ENCODE results near the gene PLOD1. TPM values are rescaled to one million over a fixed set of nuclear protein-coding genes. Genes with fewer than 3 reads are reported as not detected.
"Not testable (repeated sequence)": the region's sequence is repeated elsewhere in the genome, so short reads cannot be mapped to it uniquely, and the experiment has no call there.

PLOD1 gene
- total RNA-seq = 10 to 100 TPM; 70.0 to 91.2 TPM
- long read RNA-seq, donor 1, transcript PLOD1-201 (19 exons, 2,940 nt) = major isoform, 23 of 42 reads
- long read RNA-seq, donor 1, partial matches to known transcripts = 16 of 42 reads
- long read RNA-seq, donor 1, other reads (novel, unspliced or antisense) = 3 of 42 reads
- long read RNA-seq, donor 2, transcript PLOD1-201 (19 exons, 2,940 nt) = major isoform, 82 of 136 reads
- long read RNA-seq, donor 2, partial matches to known transcripts = 45 of 136 reads
- long read RNA-seq, donor 2, other reads (novel, unspliced or antisense) = 5 of 136 reads

DNA sequence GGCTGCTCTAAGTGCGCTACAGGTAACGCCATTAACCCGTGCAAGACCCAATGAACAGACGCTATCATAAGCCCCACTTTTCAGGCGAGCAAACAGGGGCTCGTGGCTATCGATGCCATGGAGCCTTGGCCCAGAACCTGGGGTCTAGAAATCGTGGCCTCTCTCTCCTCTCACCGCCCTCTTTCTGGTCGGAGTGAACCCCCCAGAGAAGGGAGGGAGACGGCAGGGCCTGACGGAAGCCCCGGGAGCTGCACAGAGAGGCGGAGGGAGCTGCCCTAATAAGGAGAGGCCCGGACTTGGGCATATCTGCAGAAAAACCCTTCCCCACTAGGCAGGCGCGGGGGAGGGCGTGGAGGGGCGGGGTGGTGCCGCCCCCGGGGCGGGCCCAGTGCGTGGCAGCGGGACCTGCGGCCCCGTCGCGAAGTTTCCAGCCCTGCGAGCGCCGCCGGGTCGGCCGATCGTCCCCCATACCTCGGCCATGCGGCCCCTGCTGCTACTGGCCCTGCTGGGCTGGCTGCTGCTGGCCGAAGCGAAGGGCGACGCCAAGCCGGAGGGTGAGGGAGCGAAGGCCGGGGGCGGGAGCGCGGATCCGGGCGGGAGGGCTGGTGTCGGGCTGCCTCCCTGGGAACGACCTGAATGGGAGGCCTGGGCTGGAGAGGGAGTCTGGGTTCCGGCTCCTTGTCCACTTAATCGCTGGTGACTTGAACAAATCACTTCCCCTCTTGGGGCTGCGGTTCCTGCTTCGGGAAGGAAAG lies at the start of gene PLOD1:
TSS of gene PLOD1 (plus strand) at position 416 of the 755 bp plus-strand sequence. CDS start at position 479, 63 bp downstream.
- intact Hi-C loops (cut with DNase I) = no loop called here
- DNase-seq (ENCODE audit: low spot score) = peak; percentile 96

DNA sequence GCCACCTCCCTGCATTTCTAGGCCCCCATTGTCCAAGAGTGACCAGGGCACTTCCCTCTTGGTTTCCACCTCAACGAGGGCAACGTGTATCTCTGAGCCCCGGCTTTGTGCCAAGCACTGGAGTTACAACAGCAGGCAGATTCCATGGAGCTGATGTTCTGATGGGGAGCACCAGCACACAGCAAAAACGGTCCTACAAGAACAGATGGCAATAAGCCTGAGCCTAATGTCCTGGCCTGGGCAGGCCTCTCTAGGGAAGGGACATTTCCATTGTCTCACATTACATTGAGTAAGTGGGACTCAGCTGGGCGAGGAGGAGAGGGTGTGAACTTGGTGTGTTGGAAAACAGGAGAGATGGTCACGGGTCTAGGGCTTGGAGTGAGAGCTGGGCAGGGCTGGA lies 48.6 kb upstream of the PLOD1 start:
- DNase-seq (ENCODE audit: low spot score) = no peak
- intact Hi-C loops (cut with DNase I) = no loop called here

DNA sequence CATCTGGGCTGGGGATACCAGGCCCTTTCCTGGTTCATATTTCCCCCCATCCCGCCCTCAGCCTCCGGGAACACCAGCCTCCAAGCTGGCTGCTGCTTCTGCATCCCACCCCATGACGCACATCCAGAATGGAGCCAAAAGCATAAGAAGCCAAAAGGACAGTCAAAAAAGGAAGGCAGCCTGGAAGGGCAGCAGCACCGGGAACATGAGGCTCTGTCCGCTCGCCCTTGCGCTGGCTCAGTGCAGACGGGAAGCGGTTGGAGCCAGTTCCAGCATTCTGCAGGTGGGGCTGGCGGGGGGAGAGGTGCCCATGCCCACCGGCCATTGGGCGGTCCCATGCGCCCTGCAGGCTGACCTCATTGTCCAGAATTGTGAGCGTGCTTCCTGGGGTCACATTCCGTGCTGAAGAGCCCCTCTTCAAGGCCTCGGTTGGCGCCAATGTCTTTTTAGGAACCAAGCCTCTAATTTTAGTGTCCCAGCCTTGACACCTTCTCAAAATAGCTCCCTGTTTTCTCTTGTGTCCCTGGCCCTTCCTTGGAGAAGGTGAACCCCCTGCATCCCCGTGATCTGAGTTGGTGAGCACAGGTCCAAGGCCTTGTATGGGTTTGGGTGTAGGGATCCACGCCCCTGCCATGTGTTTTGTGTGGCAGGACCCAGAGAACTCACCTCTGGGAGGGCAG lies 47.4 kb upstream of the PLOD1 start:
- DNase-seq (ENCODE audit: low spot score) = peak; percentile 86
- intact Hi-C loops (cut with DNase I) = no loop called here

DNA sequence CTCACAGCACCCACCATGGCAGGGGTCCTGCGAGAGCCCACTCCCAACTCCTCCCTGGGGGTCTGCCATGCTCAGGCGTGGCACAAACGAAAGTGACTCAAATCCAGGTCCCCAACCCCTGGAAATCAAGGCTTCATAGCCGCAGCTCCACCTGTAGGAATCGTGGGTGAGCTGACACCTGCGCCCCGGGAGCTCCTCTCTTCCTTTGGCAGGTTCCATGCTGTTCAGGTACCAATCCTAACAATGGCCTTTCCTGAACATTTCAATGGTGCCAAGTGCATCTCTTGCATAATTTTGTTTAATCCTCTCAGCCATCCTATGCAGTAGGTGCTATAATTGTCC lies 46.9 kb upstream of the PLOD1 start:
- intact Hi-C loops (cut with DNase I) = no loop called here
- no peak for DNase-seq (ENCODE audit: low spot score)

DNA sequence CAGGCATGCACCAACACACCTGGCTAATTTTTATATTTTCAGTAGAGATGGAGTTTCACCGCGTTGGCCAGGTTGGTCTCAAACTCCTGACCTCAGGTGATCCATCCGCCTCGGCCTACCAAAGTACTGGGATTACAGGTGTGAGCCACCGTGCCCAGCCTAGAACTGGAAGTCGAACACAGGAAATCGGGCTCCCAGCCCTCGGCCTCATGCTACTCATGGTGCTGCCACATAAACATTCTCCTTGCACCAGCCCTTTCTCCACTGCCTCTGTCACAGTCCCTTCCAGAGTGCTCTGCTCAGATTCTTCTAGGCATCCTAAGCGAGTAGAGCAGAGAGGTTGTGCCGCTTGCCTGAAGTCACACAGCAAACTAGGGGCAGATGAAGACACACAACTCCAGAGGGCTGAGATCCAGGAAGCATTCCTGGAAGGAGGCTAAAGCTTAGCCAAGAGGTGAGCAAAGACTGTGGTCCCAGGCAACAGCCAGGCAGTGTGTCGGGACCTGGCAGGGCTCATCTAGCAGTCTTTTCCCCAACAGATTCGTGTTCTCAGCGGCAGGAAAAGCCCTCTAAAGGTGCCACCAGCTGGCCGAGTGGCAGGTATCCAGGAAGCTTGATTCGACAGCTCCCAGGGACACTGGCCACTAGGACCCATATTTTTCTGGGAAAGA lies 46.2 kb upstream of the PLOD1 start:
- DNase-seq (ENCODE audit: low spot score) = no peak
- intact Hi-C loops (cut with DNase I) = no loop called here

DNA sequence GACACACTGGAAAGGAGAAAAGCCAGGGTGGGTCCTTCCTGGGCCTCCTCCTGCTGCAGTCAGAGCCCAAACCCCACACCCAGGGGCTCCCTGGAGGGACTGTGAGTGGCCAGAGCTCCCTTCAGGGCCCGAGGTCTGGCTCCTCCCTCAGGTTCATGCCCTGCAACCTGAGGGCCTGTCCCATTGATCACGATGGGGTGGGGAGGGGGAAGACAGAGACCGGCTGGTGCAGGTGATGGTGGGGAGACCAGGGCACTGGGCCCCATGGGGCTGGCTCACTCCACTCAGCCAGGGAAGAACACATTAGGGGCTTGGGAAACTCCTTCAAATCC lies 45.7 kb upstream of the PLOD1 start:
- intact Hi-C loops (cut with DNase I) = no loop called here
- DNase-seq (ENCODE audit: low spot score) = no peak

DNA sequence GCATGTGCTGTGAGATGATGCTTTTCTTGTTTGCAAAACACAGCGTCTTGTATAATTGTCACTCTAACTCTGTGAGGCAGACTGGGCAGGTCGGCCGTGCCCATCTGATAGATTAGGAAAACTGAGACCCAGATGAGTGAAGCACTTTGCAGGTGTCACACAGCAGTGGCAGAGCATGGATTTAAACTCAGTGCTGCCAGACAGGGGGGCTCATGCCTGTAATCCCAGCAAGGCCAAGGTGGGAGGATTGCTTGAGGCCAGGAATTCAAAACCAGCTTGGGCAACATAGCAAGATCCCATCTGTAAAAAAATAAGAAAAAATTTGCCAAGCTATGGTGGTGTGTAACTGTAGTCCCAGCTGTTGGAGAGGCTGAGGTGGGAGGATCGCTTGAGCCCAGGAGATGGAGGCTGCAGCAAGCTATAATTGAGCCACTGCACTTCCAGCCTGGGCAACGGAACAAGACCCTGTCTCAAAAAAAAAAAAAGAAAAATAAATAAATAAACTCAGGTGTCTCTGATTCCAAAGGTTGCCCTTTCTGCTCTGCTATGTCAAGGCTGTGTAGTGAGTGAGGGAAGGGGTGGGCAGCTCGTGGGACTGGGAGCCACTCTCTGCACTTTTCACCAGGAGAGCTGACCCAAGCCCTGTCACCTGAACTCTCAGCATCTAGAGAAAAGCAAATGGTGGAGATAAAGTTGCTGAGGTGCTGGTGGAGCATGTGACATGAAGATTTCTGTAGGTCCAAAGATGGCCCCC lies 42.9 kb upstream of the PLOD1 start:
- DNase-seq (ENCODE audit: low spot score) = no peak

DNA sequence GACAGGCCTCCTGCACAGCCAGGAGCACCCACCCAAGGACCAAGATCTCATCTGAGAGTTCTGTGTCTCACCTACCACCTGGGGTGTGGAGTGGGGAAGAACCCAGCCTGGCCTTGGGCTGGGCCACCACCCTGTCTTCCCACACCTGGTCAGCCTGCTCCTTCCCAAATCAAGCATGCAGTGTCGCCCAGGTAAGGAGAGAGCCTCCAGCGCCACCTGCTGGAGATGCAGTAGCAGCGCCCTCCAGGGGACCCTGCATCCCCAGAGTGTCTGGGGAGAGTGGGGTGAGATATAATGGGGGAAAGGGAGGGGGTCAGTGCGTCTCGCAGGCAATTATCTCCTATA lies 40.6 kb upstream of the PLOD1 start:
- intact Hi-C loops (cut with DNase I) = loop anchor here (5.0 to 10.0 kb wide), 2 partner anchors 49 to 57 kb away; partner anchors contain the start of gene NPPA (in 1 of the 2)
- no peak for DNase-seq (ENCODE audit: low spot score)

More for the DNA sequence above, 42.9 kb upstream of the PLOD1 start:
- intact Hi-C loops (cut with DNase I) = loop anchor here (5.0 to 10.0 kb wide), 2 partner anchors 47 to 54 kb away; partner anchors contain the start of gene NPPA (in 1 of the 2)

DNA sequence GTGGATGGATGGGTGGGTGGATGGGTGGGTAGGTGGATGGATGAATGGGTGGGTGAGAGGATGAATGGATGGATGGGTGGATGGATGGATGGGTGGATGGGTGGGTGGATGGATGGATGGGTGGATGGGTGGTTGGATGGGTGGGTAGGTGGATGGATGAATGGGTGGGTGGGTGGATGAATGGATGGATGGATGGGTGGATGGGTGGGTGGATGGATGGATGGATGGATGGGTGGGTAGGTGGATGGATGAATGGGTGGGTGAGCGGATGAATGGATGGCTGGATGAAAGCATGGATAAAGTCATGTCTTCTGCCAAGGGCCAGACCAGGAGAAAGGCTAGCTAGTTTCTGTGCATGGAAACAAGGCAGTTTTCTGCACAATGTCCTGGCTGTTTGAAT lies 40.0 kb upstream of the PLOD1 start:
- not testable (repeated sequence) for DNase-seq (ENCODE audit: low spot score)
- intact Hi-C loops (cut with DNase I) = loop anchor here (5.0 to 10.0 kb wide), 2 partner anchors 50 to 57 kb away; partner anchors contain the start of gene NPPA (in 1 of the 2)

DNA sequence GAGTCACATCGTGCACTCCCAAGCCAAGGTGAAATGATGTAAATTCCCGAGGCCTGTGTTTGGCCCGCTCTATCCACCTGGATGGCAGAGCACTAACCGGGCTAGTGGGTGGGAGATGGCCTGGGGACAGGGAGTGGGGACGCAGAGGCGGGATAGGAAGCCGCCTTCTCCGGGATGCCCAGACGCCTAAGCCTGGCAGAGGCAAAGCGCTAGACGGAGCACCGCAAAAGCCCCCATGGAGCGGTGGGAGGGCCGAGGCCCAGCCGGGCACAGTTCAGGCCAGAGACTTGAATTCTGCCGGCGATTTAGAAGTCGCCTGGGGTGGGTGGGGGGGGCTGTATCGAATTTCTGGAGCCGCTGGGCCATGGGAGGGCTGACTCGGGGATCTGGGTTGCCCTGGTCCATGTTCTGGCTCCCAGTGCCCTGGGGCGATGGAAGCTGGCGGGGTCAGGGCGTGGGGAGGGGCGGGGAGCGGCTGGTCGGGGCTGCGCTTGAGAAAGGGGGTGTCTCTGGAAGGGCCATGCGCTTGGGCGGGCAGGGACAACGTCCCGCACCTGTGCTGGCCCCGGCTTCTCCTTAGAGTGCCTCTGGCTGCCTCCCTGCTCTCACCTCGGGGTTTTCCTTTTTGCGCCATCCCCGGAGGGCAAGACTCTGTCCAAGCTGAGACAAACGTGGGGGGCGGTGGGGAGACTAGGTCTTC lies 36.3 kb upstream of the PLOD1 start:
- intact Hi-C loops (cut with DNase I) = loop anchor here in 1 of 2 donors (10.0 kb wide), 1 partner anchor 53 kb away; the partner anchor contains the start of gene NPPA
- no peak for DNase-seq (ENCODE audit: low spot score)

DNA sequence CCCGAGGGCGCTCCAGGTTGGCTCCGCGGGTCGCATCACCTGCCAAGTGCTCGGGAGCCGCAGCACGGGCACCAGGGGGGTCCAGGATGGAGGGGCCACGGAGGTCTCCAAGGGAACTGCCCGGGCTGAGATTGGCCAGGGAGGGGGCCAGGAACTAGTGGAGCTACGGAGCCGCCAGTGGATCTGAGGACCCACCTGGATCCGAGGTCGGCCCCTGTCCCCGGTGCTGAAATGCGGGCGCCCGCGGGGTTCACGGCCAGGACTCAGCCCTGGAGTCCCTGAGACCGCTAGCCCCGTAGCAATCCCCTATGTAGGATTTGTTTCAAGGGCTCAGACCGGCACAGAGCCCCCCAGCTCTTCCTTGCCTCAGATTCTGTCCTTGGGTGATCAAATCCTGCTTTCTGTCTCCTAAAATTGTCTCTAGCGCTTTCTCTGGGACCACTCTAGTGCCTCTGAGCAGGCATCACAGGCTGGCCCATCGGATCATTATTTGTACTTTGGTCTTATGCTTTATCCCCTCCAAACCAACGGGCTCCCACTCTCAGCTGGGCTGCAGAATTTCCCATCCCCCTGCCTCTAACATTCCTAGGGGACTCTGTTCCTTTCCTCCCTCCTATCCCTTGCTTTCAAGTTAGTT lies 35.6 kb upstream of the PLOD1 start:
- DNase-seq (ENCODE audit: low spot score) = no peak
- intact Hi-C loops (cut with DNase I) = loop anchor here in 1 of 2 donors (10.0 kb wide), 1 partner anchor 54 kb away; the partner anchor contains the start of gene NPPA

DNA sequence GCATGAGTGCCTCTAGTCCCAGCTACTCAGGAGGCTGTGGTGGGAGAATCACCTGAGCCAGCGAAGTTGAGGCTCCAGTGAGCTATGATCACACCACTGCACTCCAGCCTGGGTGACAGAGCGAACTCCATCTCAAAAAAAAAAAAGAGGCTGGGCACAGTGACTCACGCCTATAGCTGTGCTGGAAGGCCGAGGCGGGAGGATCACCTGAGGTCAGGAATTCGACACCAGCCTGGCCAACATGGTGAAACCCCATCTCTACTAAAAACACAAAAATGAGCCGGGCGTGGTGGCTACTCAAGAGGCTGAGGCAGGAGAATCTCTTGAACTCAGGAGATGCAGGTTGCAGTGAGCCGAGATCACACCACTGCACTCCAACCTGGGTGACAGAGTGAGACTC lies 33.1 kb upstream of the PLOD1 start:
- DNase-seq (ENCODE audit: low spot score); intact Hi-C loops (cut with DNase I): not testable (repeated sequence)

DNA sequence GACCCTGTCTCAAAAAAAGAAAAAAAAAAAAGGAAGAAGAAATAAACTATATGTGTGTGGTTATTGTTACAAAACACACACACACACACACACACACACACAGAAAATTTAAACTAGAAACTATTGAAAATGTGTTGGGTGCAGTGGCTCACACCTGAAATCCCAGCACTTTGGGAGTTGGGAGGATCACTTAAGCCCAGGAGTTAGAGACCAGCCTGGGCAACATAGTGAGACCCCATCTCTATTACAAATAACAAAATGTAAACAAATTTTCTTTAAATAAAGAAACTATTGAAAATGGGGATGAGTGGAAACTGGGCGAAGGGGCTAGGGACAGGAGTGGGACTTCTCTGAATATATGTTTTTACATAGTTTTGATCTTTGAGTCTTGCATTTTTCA lies 31.3 kb upstream of the PLOD1 start:
- no peak for DNase-seq (ENCODE audit: low spot score)
- intact Hi-C loops (cut with DNase I) = no loop called here

DNA sequence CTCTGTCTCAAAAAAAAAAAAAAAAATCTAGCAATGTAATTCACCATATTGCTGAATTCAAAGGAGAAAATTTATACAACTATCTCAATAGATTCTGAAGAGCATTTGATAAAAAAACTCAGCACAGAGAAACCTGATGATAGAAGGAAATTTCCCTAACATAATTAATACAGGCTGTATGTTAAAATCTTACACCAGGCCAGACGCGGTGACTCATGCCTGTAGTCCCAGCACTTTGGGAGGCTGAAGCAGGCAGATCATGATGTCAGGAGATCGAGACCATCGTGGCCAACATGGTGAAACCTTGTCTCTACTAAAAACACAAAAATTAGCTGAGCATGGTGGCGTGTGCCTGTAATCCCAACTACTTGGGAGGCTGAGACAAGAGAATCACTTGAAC lies 30.4 kb upstream of the PLOD1 start:
- intact Hi-C loops (cut with DNase I); DNase-seq (ENCODE audit: low spot score): not testable (repeated sequence)

DNA sequence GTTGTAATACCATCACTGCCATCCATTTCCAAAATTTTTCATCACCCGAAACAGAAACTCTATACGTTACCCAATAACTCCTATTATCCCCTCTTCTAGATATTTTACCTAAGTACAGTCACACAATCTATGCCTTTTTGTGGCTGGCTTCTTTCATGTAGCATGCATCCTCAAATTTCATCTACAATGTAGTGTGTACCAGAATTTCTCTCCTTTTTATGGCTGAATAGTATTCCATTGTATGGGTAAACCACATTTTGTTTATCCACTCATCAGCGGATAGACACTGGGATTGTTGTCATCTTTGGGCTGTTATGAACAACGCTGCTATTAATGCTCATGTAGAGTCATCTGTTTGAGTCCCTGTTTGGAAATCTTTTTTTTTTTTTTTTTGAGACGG lies 29.5 kb upstream of the PLOD1 start:
- no peak for DNase-seq (ENCODE audit: low spot score)
- intact Hi-C loops (cut with DNase I) = no loop called here

DNA sequence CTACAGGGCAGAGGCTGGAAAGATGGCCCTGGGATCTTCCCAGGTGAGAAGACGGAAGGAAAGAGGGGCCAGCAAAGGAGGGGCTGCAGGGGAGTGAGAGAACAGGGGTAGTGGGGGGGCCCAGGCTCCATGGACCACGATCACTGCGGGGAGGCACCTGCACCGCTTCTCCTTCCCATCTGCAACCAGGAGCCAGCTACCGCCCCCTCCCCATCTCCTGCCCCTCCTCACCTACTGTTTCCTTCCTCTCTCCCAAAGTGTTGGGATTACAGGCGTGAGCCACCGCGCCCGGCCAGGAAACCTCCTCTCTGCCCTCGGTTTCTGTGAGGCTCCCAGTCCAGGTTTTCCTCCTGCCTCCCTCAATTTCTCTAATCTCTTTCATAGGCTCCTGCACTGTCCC lies 27.6 kb upstream of the PLOD1 start:
- no peak for DNase-seq (ENCODE audit: low spot score)
- intact Hi-C loops (cut with DNase I) = no loop called here

DNA sequence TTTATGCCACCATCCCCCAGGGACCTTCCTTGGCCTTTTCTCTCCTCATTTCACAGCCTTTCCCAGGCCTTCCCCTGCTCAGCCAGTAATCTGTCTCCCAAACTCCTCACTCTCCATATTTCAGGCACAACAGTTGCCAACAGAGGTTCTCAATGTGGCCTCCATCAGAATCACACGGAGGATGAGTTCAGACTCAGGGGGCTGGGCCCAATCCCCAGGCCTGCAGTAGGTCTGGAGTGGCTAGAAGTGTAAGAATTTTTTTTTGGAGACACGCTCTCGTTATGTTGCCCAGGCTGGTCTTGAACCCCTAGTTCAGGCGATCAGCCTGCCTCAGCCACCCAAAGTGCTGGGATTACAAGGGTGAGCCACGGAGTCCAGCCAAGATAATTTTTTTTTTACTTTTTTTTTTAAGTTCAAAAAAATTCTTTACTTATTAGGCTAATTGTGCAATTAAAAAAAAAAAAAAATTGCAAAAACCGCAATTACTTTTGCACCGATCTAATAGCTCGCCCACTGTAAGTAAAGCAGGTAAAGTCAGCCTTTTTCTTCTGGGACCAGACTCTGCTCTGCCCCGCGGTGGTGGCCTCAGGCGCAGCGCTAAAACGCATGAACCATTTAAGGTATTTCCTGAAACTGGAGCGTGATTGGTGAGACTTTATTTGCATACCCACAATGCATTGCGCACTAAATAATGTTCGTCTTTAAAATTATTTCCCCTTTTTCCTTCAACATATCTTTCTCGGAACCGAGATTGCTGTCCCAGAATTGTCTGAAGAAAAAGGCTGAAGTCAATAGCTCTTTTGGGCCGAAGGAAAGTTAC lies 27.0 kb upstream of the PLOD1 start:
- intact Hi-C loops (cut with DNase I) = no loop called here
- peak; percentile 97 for DNase-seq (ENCODE audit: low spot score)
